ENCODE results near the gene NHLH2. TPM values are rescaled to one million over a fixed set of nuclear protein-coding genes. Genes with fewer than 3 reads are reported as not detected.

The NHLH2 gene
- total and polyA plus RNA-seq, 4 donors, result not detected

DNA sequence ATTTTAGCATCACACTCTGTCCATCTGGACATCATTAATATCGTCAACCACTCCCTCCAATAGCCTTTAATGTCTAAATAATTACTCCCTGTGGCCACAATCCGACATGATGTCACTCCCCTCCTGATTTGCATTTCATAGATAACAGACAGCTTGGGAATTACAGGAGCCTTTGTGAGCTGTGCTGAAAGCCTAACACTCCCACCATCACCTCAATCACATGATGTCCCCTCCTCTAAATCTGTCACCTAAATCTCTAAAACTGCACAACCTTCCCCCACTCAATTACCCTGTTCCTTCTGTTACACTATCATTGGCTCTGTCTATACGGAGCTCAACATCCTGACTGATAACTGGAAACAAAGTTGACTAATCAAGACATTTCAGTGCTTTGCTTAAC, 14.3 kb downstream of the NHLH2 start (continued):
- TF ChIP-seq REST (IDR thresholded peaks at IDR 0.05), result no peak
- no peak for TF ChIP-seq HNF4A (conservative IDR thresholded peaks at IDR 0.05)
- no peak for TF ChIP-seq CTCF (IDR thresholded peaks at IDR 0.05; ENCODE audit: low read depth, low read length, missing input control)
- no peak for TF ChIP-seq NR2F2 (IDR thresholded peaks at IDR 0.05)

DNA sequence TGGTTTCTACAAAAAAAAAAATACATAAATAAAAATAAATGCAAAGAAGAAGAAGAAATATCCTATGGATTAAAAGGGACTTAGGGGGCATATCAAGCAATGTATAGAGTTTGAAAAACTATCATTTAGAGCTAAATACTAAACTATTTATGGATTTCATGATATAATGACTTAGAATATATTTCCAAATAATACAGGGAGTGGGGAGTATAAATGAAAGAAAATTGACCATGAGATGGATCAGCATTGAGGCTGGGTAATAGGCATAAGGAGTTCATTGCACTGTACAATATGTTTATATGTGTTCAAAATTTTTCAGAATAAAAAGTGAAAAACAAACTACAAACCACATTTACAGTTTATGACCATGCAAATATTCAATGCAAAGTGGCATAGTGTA, 18.8 kb downstream of the NHLH2 start:
- Histone ChIP-seq H3K27ac (ENCODE audit: low read depth in 1 of 2, low read length in 2 of 2) (no peak overlapping the region), H3K9ac (ENCODE audit: low read depth in 1 of 2, low read length in 2 of 2) (no peak overlapping the region), H3K36me3 (ENCODE audit: control insufficient read depth in 4 of 4, insufficient read depth in 3 of 4, low read depth in 1 of 4, low read length in 3 of 4) (no peaks in the 10 kb centered on the region), H3K4me1 (ENCODE audit: control insufficient read depth in 4 of 4, insufficient read depth in 4 of 4, low read length in 3 of 4) (no peaks in the 10 kb centered on the region), H3K27me3 (ENCODE audit: control insufficient read depth in 4 of 4, insufficient read depth in 4 of 4, low read length in 3 of 4) (peaks cover 0 to 8% (median 0%) of the 10 kb centered on the region in 4 donors), H3K4me3 (ENCODE audit: low read depth in 1 of 3, low read length in 3 of 3) (no peak overlapping the region), H3K9me3 (ENCODE audit: control insufficient read depth in 4 of 4, low read length in 3 of 4) (no peaks in the 10 kb centered on the region)
- TF ChIP-seq YY1 (IDR thresholded peaks at IDR 0.05), result no peak
- no peak for DNase-seq (ENCODE audit: low spot score)

DNA sequence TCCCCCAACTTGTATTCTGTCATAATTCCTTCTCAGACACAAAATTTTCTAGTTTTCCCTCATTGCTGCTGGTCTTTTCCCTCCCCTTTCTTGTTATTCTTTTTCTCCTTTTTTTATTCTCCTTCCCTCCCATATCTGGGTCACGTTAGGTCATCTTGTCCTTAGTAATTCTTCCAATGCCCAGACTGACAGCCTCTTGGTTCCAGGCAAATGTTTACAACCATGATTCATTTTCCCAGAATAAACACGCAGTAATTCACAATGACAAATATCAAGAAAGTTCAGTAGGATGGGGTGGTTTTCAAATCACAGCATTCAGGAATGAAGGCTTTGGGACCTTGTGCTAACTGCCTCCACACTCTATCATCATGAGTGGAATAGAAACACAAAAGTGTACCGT, 25.2 kb downstream of the NHLH2 start:
- TF ChIP-seq ATF3 (IDR thresholded peaks at IDR 0.05) (no peak), JUND (IDR thresholded peaks at IDR 0.05) (no peak), SP1 (IDR thresholded peaks at IDR 0.05) (no peak), REST (IDR thresholded peaks at IDR 0.05) (no peak), GABPA (IDR thresholded peaks at IDR 0.05 in 1 of 2, conservative IDR thresholded peaks at IDR 0.05 in 1 of 2) (no peak), YY1 (IDR thresholded peaks at IDR 0.05) (no peak), RAD21 (IDR thresholded peaks at IDR 0.05) (no peak), HNF4G (IDR thresholded peaks at IDR 0.05) (no peak), MAX (IDR thresholded peaks at IDR 0.05) (no peak), RXRA (IDR thresholded peaks at IDR 0.05) (no peak), CTCF (IDR thresholded peaks at IDR 0.05; ENCODE audit: low read depth, low read length, missing input control) (no peak), FOXA1 (IDR thresholded peaks at IDR 0.05) (no peak), NR2F2 (IDR thresholded peaks at IDR 0.05) (no peak), TAF1 (conservative IDR thresholded peaks at IDR 0.05) (no peak)
- WGBS, result 74% methylated on average over 3 of the region's 3 CpGs
- no peak overlapping the region for H3K27ac ChIP-seq (ENCODE audit: low read depth in 1 of 2, low read length in 2 of 2)
- no peak overlapping the region for H3K4me3 ChIP-seq (ENCODE audit: low read depth in 1 of 3, low read length in 3 of 3)
- no peak for DNase-seq (ENCODE audit: low spot score)
- H3K9me3 ChIP-seq (ENCODE audit: control insufficient read depth in 4 of 4, low read length in 3 of 4), result no peaks in the 10 kb centered on the region
- peaks cover 0 to 3% (median 0%) of the 10 kb centered on the region in 4 donors for H3K27me3 ChIP-seq (ENCODE audit: control insufficient read depth in 4 of 4, insufficient read depth in 4 of 4, low read length in 3 of 4)
- no peak overlapping the region for H3K9ac ChIP-seq (ENCODE audit: low read depth in 1 of 2, low read length in 2 of 2)
- H3K4me1 ChIP-seq (ENCODE audit: control insufficient read depth in 4 of 4, insufficient read depth in 4 of 4, low read length in 3 of 4), result peaks cover 0 to 4% (median 1%) of the 10 kb centered on the region in 4 donors
- no peaks in the 10 kb centered on the region for H3K36me3 ChIP-seq (ENCODE audit: control insufficient read depth in 4 of 4, insufficient read depth in 3 of 4, low read depth in 1 of 4, low read length in 3 of 4)
